GM12872 (cell line): ENCODE measurements around the gene C6orf62.

Source experiments
- CTCF ChIP-seq: IDR thresholded peaks from 3 replicates; pipeline ENCODE4 v1.5.1; 2011; ENCODE audit warnings: low read depth, mild to moderate bottlenecking, low read length, moderate library complexity; ENCODE audit not compliant: insufficient read depth

The C6orf62 gene

GRCh38 chr6:24708612-24709011, 10.3 kb downstream of the C6orf62 start:
- TF ChIP-seq CTCF, result no peak

DNA sequence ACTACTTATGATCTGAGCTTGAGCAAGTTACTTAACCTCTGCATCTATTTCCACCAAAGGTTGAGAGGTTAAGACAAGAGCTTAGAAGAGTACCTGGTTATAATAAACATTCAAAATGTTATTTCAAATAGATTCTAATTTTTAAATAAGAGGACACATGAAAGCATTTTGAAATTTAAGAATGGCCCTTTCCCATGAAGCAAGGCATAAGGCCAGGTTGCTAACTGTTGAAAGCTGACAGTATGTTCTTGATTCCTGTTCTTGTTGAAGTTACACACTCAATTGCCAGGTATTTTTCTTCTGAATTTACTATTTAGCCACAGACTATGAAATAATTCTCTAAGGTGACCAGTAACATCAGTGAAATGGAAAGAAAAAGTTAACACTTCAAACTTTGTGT, 14.5 kb downstream of the C6orf62 start:
- TF ChIP-seq CTCF, result no peak

GRCh38 chr6:24702720-24703282, 16.2 kb downstream of the C6orf62 start:
- TF ChIP-seq CTCF, result no peak

- TF ChIP-seq CTCF, result no peak
Measured at GRCh38 chr6:24699521-24700359, 19.2 kb downstream of the C6orf62 start.

DNA sequence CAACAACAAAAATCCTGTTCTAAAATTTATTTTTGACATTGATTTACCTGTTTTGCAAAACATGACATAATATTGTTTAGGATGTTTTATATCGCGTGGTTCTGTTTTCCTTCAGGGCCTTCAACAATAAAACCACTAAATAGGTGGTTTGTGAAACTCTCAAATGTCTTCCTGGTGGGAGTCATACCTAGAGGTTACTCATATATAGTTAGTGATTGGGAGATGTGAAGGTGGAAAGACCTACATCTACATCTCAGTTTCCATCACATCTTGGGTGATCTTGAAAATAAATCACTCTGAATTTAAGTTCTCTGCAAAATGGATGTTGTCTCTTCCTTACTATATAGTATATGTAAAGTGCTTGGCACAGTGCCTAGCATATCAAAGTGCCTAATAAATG, 22.9 kb downstream of the C6orf62 start:
- TF ChIP-seq CTCF, result no peak

GRCh38 chr6:24695635-24696034, 23.3 kb downstream of the C6orf62 start:
- TF ChIP-seq CTCF, result peak; percentile 27; the same call in 1 of the 3 replicates

DNA sequence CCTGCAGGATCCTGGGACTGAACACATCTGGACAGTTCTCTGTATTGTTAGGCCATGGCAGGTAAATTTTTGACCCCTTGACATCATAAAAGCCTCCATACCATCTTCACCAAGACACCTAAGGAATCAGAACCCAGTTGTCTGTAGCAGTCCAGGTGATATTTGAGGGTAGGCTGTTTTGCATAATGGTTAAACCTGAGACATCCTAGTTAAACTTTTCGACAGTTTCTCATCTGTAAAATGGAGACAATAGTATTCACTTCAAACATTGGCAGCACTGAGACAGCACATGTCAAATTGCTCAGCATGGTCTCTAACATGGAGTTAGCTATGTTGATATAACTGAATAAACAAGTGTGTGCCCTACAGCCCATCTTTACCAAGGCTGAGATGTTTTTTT, 24.8 kb downstream of the C6orf62 start:
- no peak for TF ChIP-seq CTCF
